ELF-1 (cell line): ENCODE data around the gene UST.
"Not testable (repeated sequence)": the region's sequence is repeated elsewhere in the genome, so short reads cannot be mapped to it uniquely, and the experiment has no call there.

Source experiments
- DNase-seq: peaks from one replicate; pipeline ENCODE4 v3.0.0-alpha.2; 2016; ENCODE audit warnings: low read depth, low spot score

Gene UST

DNA sequence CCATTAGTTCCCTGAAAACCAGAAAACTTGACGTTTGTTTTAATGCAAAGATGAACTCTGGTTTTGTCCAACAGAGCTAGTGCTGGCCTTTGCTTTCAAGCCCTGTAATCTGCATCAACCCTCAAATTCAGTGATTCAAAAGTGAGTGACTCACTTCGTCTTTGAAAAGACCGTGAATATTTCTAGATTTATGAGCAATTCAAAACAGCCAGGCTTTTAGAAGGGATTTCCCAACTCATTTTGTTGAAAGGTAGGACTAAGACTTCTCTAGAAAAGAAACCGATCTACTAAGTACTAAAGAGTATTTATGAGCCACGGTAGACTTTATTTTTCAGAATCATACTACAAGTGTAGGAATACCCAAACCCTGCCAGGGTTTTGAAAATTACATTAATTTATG lies 121.5 kb downstream of the UST start:
- DNase-seq = no peak

DNA sequence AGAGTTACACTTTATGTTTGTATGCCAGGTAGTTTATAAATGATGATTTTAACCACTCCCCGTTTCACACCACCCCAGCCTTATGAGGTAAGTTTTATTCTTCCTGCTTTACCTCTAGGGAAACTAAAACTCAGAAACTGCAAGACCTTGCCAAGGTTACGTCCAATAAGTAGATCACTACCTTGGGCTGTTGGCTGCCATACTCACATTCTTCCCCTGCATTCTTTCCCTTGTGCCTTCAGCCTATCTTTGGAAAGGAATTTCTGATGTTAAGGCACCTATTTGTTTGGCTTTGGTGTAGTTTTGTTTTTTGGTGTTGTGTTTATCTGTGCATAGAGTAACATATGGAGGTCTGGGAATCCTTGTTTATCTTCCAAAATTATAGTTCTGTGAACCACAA lies 122.1 kb downstream of the UST start:
- DNase-seq = no peak

DNA sequence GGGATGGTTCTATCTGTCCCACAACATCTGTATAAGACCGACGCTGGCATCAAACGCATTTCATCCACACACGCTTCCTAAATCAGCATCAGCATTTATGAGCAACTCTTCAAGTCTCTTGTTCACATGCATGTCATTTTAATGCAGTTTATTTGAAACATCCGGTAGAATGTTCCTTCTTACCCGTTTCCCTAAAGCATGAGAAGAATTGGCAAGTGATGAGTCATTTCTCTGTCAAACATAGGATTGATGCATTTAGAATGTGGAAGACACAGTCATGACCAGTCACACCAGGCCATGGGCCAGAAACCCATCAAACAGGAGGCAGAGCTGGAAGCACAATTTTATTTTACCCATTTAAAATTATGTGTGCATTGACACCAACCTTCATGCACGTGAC lies 122.8 kb downstream of the UST start:
- DNase-seq = no peak

DNA sequence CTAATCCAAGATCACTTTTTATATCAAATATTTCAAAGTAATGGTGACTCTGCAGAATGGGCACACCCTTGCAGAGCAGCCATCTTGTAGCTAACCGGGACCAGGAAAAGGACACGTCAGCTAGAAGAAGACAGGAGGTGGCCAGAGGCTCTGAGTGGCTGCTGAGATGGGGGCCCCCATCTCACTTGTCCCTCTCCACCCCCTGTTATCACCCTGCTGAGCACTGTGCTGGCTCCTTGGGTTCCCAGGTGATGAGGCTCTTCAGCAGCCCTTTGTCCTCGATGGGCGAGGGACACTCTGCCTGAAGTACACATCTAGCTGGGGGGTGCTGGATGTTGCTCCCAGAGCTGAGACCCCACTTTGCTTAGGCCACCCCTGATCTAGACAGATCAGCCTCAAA lies 126.3 kb downstream of the UST start:
- DNase-seq = no peak

DNA sequence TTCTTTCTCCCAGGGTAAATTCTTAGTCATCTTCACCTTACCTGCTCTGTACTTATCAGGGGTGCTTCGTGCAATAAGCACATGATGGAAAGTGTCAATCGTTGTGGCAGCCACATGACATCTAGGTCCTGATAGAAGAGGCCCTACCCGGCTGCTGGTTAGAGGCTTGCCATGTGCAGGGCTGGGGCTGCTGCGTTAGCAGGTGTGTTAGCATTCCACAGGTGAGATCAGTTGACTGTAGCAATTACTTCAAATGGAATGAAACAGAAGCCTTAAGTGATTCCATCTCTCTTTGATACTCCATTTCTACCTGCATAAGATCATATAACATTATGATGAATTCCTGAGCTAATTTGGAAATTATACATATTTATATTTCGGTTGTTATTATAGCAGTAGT lies 127.0 kb downstream of the UST start:
- DNase-seq = no peak

DNA sequence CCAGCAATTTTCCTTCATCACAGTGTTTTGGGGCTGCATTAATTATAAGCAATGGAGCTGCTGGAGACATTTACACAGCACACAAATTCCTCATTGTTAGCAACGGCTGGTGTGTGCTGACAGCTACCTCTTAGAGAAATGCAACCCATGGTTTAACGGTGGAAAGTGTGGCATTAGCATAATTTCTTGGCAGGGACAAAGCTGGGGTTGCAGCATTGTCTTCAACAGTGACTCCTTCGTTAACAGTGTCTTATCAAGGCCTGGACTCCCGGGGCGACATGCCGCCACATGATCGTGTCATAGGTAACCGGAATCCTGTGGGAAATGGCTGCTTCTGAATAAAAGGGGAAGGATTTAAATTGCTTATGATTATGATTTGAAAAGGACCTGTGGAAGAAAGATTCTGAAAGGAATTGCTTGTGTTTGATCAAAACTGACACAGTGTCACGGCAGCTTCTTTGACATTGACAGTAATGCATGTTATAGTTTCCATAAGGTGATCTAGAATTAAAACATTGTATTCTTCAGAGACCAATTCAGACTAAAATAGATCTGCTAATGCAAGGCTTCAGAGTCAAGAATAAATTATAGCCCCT lies 128.0 kb downstream of the UST start:
- DNase-seq = no peak

DNA sequence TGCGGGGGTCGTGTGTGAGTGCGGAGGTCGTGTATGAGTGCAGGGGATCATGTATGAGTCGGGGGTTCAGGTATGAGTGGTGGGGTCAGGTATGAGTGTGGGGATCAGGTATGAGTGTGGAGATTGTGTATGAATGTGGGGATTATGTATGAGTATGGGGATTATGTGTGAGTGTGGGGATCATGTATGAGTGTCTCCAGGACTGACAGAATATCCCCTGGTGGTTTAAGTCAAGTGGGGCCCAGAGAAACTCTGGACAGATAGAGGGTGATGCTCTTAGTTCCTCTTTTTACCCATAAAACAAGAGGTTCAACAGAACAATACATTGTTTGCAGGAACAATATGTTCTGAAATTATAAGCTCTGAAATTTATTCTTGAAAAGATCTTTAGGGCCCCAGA lies 131.9 kb downstream of the UST start:
- DNase-seq = no peak

DNA sequence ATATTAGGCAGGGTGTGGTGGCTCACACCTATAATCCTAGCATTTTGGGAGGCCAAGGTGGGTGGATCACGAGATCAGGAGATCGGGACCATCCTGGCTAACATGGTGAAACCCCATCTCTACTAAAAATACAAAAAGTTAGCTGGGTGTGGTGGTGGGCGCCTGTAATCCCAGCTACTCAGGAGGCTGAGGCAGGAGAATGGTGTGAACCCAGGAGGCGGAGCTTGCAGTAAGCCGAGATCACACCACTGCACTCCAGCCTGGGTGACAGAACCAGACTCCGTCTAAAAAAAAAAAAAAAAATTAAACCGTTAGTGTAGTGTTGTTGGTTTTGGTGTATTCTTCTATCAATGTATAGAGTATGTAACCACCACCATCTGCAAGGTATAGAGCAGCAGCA lies 133.9 kb downstream of the UST start:
- DNase-seq = not testable (repeated sequence)

DNA sequence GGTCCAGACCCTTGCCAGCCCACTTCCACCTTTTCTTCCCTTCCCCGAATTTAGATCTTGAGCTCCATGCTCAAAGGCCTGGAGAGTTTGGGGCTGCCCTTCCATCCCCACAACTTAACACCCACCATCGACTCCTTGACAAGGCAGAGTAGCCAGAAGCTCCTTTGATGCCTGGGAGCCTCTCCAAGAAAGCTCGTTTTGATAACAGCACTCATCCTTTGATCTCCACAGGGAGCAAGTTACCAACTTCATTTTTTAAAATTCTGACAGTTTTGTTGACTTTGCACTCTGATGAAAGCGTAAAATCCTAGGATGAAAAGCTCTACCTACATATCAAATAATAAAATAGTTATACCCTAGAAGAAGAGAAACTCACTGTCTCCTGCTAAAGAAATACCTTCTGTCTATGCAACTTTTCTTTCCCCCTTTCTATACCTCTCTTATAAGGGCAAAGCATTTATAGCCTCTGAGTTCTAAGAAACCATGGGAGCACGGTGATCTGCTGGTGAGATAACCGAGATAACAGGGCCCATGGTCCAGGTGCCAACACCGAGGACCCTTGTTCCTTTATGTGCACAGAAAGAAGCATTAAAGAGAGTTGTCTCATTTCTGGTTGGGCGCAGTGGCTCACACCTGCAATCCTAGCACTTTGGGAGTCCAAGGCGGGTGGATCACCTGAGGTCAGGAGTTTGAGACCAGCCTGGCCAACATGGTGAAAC lies 134.9 kb downstream of the UST start:
- DNase-seq = no peak

DNA sequence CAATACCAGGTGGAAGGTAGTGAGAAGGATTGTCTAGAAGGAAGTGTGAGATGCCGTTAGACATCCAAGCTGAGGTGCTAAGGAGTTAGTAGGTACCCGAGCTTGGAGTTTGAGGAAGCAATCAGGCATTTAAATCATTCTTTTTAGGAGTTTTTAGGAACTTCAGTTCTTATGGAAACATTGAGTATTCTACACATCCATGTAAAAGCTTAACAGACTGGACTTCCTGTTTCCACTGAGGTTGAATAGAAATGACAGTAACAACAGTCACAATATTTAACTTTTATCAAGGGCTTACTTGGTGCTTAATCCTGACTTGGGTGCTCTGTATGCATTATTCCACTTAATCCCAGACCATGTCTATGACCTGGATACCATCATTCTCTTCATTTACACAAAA lies 136.4 kb downstream of the UST start:
- no peak for DNase-seq

DNA sequence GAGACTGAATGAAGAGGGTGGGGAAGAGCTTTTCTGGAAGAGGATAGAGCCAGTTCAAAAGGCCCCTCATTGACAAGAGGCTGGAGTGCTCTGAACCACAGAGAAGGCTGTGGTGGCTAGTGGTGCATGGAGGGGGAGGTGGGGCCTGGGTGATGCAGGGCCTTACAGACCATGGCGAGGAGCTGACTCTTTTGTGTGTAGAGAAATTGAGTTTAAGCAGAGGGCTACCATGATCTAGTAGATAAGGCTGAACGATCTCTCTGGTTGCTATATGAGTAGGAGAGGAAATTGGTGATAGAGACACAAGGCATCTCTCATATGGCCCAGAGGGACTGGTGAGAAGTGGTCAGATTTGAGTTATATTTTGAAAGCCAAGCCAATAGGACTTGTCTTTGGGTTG lies 137.6 kb downstream of the UST start:
- no peak for DNase-seq

DNA sequence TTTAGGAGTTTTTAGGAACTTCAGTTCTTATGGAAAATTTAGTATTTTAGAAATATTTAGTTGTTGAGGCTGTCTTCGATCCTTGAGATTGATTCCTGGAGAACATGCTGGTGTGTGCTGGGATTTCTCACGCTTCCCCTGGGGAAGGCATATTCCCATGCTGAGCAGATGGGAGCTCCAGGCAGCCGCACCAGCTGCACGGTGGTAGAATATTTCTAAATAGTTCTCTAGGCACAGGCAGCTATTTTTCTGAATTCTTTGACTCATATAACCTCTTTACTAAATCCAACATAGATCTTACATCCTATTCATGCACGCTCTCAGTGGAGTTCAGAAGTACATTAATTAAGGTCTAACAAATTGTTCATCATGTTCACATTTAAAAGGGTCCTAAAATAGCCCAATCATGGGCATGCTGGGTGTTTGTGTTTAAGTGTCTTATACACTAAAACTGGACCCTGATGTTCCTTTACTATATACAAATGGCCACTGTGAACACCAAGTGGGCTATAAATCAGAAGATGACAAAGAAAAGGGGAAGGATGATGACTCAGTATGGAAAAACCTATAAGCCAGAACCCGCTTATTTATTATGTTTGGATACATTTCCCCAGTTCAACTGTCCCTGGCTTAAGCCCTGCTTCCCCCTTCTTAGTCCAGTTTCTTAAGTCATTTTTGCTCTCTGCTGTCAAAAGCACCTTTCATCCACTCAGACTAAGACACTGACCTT lies 138.5 kb downstream of the UST start:
- no peak for DNase-seq

DNA sequence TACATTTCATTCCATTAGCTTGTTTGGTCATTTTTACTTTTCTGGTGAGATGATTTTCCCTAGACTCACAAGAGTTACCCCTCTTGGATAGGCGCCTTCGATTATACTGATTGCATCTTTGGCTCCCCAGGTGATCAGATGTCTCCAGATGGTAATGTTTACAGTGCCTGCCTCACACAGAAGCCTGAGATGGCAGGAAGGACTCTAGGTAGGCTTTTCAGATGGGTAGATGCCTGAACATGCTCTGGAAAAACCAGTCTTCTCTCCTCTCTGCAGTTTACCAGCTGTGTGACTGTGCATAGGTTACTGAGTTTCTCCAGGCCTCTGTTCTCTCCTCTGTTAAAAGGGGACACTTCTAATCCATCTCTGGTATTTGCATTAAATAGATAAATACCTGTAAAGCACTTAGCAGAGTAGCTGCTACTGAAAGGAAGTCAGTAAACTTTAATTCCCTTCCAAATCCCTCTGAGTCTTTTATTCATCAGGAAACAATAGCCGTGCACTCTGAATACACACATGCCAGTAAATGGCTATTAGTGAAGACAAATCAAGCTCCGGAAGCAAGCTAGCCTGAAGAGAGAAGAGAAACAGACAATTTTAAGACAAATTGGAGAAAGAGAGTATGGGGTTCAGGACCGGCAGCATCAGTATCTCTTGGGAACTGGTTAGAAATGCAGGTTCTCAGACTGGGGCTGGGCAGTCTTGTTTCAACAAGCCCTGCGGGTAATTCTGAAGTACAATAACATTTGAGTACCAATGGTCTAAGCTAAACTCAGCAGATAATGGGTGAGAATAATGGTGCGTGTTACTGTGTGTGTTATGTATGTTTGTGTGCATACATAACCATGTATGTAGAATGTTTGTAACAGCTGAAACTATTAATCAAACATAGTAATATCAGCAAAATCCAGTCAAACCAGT lies 139.4 kb downstream of the UST start:
- DNase-seq = no peak

DNA sequence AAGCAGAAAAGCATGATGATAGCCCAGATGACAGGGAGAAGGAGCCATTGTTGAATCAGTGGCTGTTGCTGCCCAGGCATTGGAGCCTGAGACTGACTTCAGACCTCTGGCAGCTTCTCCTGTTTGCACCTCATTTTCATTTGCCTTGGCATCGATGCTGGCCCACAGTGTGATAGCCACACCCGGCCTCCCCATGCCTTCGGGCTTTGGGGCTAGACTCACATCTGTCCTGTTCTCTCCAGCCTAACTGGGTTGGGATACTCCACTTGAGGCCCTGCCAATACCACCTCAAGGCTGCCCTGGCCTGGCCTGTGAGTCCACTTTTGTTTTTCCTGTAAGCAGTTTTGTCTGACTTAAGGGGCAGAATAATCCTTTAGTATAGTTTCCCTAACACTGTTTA lies 140.4 kb downstream of the UST start:
- no peak for DNase-seq

DNA sequence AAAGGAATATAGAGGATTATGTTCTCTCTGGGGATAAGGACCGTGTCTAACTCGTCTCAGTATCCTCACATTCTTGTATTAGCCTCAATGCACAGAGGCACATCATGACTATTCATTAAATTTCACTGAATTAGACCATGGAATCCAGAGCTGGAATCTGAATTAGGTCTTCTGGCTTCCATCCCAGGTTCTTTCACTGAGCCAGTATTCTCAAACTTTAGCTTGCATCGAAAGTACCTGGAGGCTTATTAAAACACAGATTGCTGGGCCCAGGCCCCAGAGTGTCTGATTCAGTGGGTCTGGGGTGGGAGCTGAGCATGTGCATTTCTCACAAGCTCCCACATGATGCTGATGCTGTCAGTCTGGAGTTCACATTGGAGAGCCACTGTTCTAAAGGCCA lies 142.0 kb downstream of the UST start:
- DNase-seq = no peak

DNA sequence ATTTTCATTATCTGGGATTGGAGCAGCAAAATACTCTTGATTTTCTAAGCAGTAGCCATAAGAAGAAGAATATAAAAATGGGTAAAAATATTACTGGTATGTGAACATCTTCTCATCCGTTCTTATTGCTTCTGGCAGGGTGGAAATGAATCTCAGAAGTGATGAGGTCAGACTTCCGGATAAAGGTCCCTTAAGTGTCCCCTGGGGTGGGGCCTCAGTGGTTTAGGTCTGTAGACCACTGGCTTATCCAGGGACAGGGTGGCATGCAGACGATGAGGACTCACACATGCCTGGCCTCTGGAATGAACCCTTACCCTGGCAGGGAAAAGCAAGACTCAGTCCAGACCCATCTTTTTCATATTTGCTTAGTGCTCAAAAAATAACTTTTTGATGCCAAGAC lies 143.3 kb downstream of the UST start:
- no peak for DNase-seq

DNA sequence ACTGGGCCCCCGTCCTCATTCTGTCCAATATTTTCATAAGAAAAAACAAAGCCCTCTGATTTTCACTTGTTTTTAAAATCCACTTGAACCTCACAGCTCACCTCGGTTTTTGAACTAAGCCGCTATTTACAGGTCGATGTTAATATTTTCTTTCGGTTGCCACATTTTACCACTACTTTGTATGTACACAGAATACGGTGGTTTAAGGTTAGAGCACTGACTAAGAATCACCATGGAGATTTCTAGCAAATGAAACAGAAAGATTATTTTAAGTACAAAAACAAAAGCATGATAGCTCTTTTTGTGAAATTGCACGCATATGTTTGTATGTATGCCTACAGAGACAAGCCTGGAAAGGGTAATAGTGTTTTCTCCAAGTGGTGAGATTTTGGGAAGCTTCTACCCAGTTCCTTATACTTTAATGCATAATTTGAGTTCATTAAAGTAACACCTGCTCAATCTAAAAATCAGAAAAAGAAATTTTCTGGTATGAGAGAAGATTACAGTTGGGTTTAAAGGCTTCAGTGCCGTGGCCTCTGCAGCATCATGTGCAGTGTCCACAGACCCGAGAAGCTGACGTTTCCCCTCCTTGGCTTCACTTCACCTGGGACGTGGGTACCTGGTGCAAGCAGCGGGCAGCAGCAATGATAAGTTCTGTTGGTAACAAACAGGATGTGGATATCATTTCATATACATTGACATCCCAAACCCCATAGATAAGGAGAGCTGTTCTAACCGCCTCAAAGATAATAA lies 144.0 kb downstream of the UST start:
- DNase-seq = no peak

DNA sequence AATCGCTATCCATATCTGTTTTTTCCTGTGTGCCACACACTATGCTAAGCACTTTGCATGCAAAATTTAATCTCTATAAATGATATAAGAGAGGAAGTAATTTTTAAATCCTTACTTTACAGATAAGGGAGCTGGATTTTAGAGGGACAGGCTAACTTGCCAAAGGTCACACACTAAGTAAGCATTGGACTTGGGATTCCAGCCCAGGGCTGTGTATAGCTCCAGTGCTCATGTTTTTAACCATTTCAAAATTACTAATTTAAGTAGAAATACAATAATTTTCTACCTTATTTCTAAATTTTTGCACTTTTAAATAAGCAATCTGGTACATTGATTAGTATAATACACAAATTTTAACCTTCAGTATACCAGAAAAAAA lies 144.6 kb downstream of the UST start:
- DNase-seq = no peak

DNA sequence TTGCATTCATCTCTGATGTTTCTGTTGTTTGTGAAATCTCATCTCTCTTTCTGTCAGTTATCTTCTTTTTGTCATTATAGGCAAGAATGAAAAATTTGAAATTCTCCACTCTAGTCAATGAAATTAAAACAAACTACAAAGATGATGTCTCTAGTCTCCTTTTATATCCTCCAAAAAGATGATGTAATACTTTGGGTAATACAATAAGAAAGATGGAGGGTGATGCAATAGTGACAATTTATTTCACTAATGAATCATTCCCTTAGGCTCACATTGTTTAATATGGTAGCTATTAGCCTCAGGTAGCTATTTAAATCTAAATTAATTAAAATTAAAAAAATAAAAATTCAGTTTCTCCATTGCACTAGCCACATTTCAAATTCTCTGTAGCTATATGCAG lies 145.4 kb downstream of the UST start:
- DNase-seq = no peak

DNA sequence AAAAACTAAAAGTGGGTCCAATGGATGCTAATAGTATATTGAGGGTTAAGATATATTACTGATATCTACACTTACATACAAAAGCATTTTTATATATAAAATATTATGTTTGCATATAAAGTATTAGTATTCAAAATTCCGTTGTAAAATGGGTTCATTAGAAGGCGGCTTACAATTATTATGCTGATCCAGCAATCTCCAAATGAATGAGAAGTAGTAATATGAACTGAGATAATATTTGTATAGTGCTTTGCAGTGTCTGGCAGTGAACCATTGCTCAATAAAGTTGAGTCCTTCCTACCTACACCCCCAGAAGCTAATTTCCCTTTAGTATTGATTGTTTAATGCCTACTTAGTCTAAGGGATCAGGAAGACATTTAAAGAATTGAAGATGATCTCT lies 146.2 kb downstream of the UST start:
- no peak for DNase-seq

DNA sequence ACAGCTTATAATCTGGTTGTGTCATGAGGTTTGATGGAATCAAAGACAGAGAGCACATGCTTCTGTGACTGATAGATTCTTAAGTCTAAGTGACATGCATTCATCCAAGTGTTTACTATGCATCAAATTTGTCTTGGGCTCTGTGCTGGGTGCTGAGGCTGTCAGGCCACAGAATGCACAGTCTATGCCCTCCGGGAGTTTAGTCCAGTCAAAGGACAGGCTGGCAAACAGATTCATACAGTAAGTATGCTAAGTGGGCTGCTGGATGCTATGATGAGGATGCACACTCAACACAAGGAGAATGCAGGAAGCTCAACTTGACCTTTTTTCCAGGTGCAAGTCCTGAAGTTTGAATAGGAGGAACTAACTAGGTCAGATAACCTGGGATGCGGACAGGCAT lies 146.7 kb downstream of the UST start:
- DNase-seq = no peak
